K562 (cell line): ENCODE measurements around the gene SPATS1. TPM values are rescaled to one million over a fixed set of nuclear protein-coding genes. Genes with fewer than 3 reads are reported as not detected.

Experiments
- ATAC-seq: fragments of 200-7000 bp; cut with Tn5 transposase; 3 replicates; pipeline ENCODE4 v1.9.1; 2020; ENCODE audit warnings: moderate library complexity
- BruUV-seq: library from RNA; stranded (reverse); fragments of 400-500 nt; replicated peaks from 2 replicates; lab custom pipeline; 2021; lab: Mats Ljungman, UMichigan
- CTCF ChIA-PET: fragments of 300-600 bp; formaldehyde crosslinking; extraction: SDS; loops from one replicate; lab custom pipeline; 2021; ENCODE audit warnings: low intra/inter-chr PET ratio; lab: Yijun Ruan, JAX
- POLR2A ChIA-PET: fragments of 300-600, 350-650 bp; sonication (Branson Sonifier 250); formaldehyde crosslinking; extraction: SDS; loops from one replicate; lab custom pipeline; 2021; ENCODE audit warnings: antibody characterized with exemption, inconsistent platforms; lab: Yijun Ruan, JAX
- DNase-seq, 4 experiments: peaks; one replicate each; pipeline versions ENCODE4 v3.0.0 to v3.0.0-alpha.2; 2011 to 2018; ENCODE audit warnings: low spot score in 3 of 4, mixed read lengths in 3 of 4; ENCODE audit errors: extremely low read depth in 1 of 4
- FAIRE-seq: peaks from 2 replicates; lab custom pipeline; 2011; peaks lifted over from hg19 to GRCh38; lab: Jason Lieb, UNC
- H2AFZ ChIP-seq: 2 replicates; pipeline ENCODE4 v1.6.0; 2011; ENCODE audit warnings: low read depth, low read length, control low read depth, inconsistent platforms
- H3K27ac ChIP-seq: fragments of 200-600 bp; 3 replicates; pipeline ENCODE4 v1.8.0; 2011; ENCODE audit warnings: low read depth, mild to moderate bottlenecking, control low read depth, inconsistent platforms, low read length, moderate library complexity, mixed read lengths; ENCODE audit errors: extremely low read depth
- H3K27me3 ChIP-seq, 2 experiments: fragments of 300-600 bp in 1 of 2; 2 replicates in 1 of 2; 3 replicates in 1 of 2; pipeline versions ENCODE4 v1.6.0 to v1.8.0; 2011; ENCODE audit warnings: inconsistent platforms in 2 of 2, low read length in 2 of 2, mild to moderate bottlenecking in 1 of 2, mixed read lengths in 1 of 2, moderate library complexity in 1 of 2; ENCODE audit not compliant: control insufficient read depth in 2 of 2, insufficient read depth in 2 of 2
- H3K36me3 ChIP-seq: fragments of 300-600 bp; 3 replicates; pipeline ENCODE4 v1.8.0; 2011; ENCODE audit warnings: mild to moderate bottlenecking, low read length, inconsistent platforms; ENCODE audit not compliant: control insufficient read depth, insufficient read depth
- H3K4me1 ChIP-seq, 2 experiments: fragments of 200-600 bp in 1 of 2; replicated peaks in 1 of 2; 2 replicates in 1 of 2; 3 replicates in 1 of 2; pipeline versions ENCODE4 v1.5.1 to v1.8.0; 2011; ENCODE audit warnings: inconsistent platforms in 2 of 2, low read length in 2 of 2, mild to moderate bottlenecking in 1 of 2, mixed read lengths in 1 of 2, moderate library complexity in 1 of 2; ENCODE audit not compliant: control insufficient read depth in 2 of 2, insufficient read depth in 2 of 2
- H3K4me2 ChIP-seq: 2 replicates; pipeline ENCODE4 v1.6.1; 2011; ENCODE audit warnings: low read length, control low read depth, inconsistent platforms, mixed read lengths; ENCODE audit not compliant: insufficient read depth
- H3K4me3 ChIP-seq: fragments of 200-600 bp; sonication (generic), shearing (Covaris generic); 2 replicates; pipeline ENCODE4 v1.5.1; 2016; ENCODE audit warnings: control low read depth, inconsistent platforms
- H3K79me2 ChIP-seq: fragments of 200-600 bp; 3 replicates; pipeline ENCODE4 v1.8.0; 2011; ENCODE audit warnings: low read length, inconsistent platforms; ENCODE audit not compliant: control insufficient read depth, insufficient read depth
- H3K9ac ChIP-seq, 2 experiments: 2 replicates each; pipeline versions ENCODE4 v1.6.0 to v1.6.1; 2011; ENCODE audit warnings: low read depth in 2 of 2, low read length in 2 of 2, control low read depth in 1 of 2, inconsistent platforms in 1 of 2, mild to moderate bottlenecking in 1 of 2, mixed read lengths in 1 of 2; ENCODE audit not compliant: insufficient read depth in 1 of 2
- H3K9me1 ChIP-seq: one replicate; pipeline ENCODE4 v1.6.0; 2011; ENCODE audit warnings: inconsistent platforms, mild to moderate bottlenecking, low read length, moderate library complexity; ENCODE audit not compliant: control insufficient read depth, insufficient read depth
- H3K9me3 ChIP-seq: replicated peaks from 2 replicates; pipeline ENCODE4 v1.5.1; 2011; ENCODE audit warnings: low read depth, low read length, inconsistent platforms; ENCODE audit not compliant: control insufficient read depth, insufficient read depth
- H4K20me1 ChIP-seq: replicated peaks from 2 replicates; pipeline ENCODE4 v1.6.1; 2011; ENCODE audit warnings: low read length, inconsistent platforms, mixed read lengths; ENCODE audit not compliant: control insufficient read depth, insufficient read depth
- ATF4 ChIP-seq: fragments of 450-650 bp; formaldehyde crosslinking; IDR thresholded peaks from 2 replicates; pipeline ENCODE4 v1.4.0; 2022; ENCODE audit warnings: mild to moderate bottlenecking, moderate library complexity
- ELF2 ChIP-seq: fragments of 250-450 bp; sonication (Bioruptor Pico); IDR thresholded peaks from 2 replicates; pipeline ENCODE4 v1.5.0; 2021; ENCODE audit warnings: mild to moderate bottlenecking
- ELF4 ChIP-seq: fragments of 450-650 bp; formaldehyde crosslinking; IDR thresholded peaks from 2 replicates; pipeline ENCODE4 v1.4.0; 2022; ENCODE audit warnings: missing genetic modification characterization
- GATAD2B ChIP-seq: fragments of 450-650 bp; IDR thresholded peaks from 2 replicates; pipeline ENCODE4 v1.6.1; 2017; ENCODE audit warnings: mild to moderate bottlenecking, borderline replicate concordance
- MNT ChIP-seq, 2 experiments: fragments of 450-650 bp; conservative IDR thresholded peaks; 2 replicates each; pipeline ENCODE4 v1.6.1; 2017; ENCODE audit warnings: mild to moderate bottlenecking in 2 of 2, moderate library complexity in 2 of 2
- MYNN ChIP-seq, 2 experiments: sonication (generic); formaldehyde crosslinking in 1 of 2; IDR thresholded peaks; 2 replicates each; pipeline versions ENCODE4 v1.5.0 to v1.6.1; 2016 to 2020; ENCODE audit warnings: antibody characterized with exemption in 1 of 2, missing genetic modification reagents in 1 of 2
- NFATC3 ChIP-seq: fragments of 450-650 bp; IDR thresholded peaks from 2 replicates; pipeline ENCODE4 v1.6.1; 2017; ENCODE audit warnings: mild to moderate bottlenecking
- POLR2A ChIP-seq: fragments of 450-650 bp; conservative IDR thresholded peaks from 2 replicates; pipeline ENCODE4 v1.6.1; 2016
- POLR2AphosphoS2 ChIP-seq: IDR thresholded peaks from 2 replicates; pipeline ENCODE4 v1.6.1; 2012; ENCODE audit warnings: low read length, improper control_type of control experiment
- SAFB2 ChIP-seq: fragments of 200-400 bp; formaldehyde crosslinking; IDR thresholded peaks from 2 replicates; pipeline ENCODE4 v1.6.1; 2018; ENCODE audit warnings: borderline replicate concordance, low read length, low read depth, moderate library complexity; ENCODE audit not compliant: severe bottlenecking
- SIN3B ChIP-seq: fragments of 450-650 bp; IDR thresholded peaks from 2 replicates; pipeline ENCODE4 v1.6.1; 2017; ENCODE audit warnings: low read depth, mild to moderate bottlenecking, moderate library complexity
- TAL1 ChIP-seq: fragments of 450-650 bp; IDR thresholded peaks from 2 replicates; pipeline ENCODE4 v1.6.1; 2016; ENCODE audit warnings: mild to moderate bottlenecking
- TCF7 ChIP-seq: sonication (generic); IDR thresholded peaks from 2 replicates; pipeline ENCODE4 v1.6.1; 2016; ENCODE audit warnings: antibody characterized with exemption, borderline replicate concordance
- TSC22D4 ChIP-seq: fragments of 450-650 bp; IDR thresholded peaks from 2 replicates; pipeline ENCODE4 v1.6.1; 2016; ENCODE audit warnings: missing genetic modification characterization, missing biosample characterization, control low read depth
- ZFX ChIP-seq: sonication (generic); formaldehyde crosslinking; IDR thresholded peaks from 2 replicates; pipeline ENCODE4 v1.8.0; 2022; ENCODE audit warnings: mild to moderate bottlenecking, missing genetic modification reagents, moderate library complexity
- ZNF282 ChIP-seq: sonication (generic); formaldehyde crosslinking; IDR thresholded peaks from 2 replicates; pipeline ENCODE4 v1.8.1; 2023; ENCODE audit warnings: missing genetic modification reagents
- ZNF589 ChIP-seq: fragments of 200-800 bp; sonication (Bioruptor generic); IDR thresholded peaks from 2 replicates; pipeline ENCODE4 v1.6.1; 2016; ENCODE audit warnings: low read depth, missing genetic modification characterization, missing compliant biosample characterization
- ZNF655 ChIP-seq: fragments of 250-450 bp; sonication (Bioruptor Pico); IDR thresholded peaks from 2 replicates; pipeline ENCODE4 v1.5.0; 2021
- WGBS: fragments of 100-300 bp; shearing (Covaris generic); methylation state at CpG from one replicate; pipeline ENCODE4 v1.1.6; 2016; ENCODE audit warnings: low coverage, mixed read lengths; ENCODE audit not compliant: insufficient coverage; ENCODE audit errors: missing lambda C conversion rate; 5-methylcytosine and 5-hydroxymethylcytosine counted together
- in situ Hi-C: fragments of 300-500 bp; cut with MboI; formaldehyde crosslinking; loops from 4 replicates; pipeline ENCODE4 v1.15.0; 2018; ENCODE audit warnings: inconsistent platforms, mixed read lengths
- intact Hi-C: fragments of 100-400 bp; cut with micrococcal nuclease; formaldehyde crosslinking; loops from 2 replicates; pipeline ENCODE4 v1.14.2; 2022
- polyA plus RNA-seq, 8 experiments: library from polyadenylated mRNA; depleted of rRNA in 4 of 8; stranded (reverse) in 5 of 8; unstranded in 3 of 8; fragments of >200 nt; fragmentation: Nextera tagmentation in 2 of 8; fragmentation: Illumina TruSeq in 1 of 8; extraction: Ambion mirVana in 2 of 8; extraction: Trizol in 1 of 8; gene quantifications; 2 replicates each; pipeline versions ENCODE4 v1.2.1 to v1.2.3, GENCODE V29; 2011 to 2014; ENCODE audit warnings: inconsistent platforms in 1 of 8, missing spikeins in 1 of 8
- total RNA-seq, 7 experiments: library from RNA; depleted of rRNA in 6 of 7; stranded (reverse); fragments of >200 nt in 6 of 7; fragmentation: Illumina TruSeq in 2 of 7; extraction: Trizol in 2 of 7; gene quantifications; 2 replicates each; pipeline versions ENCODE4 v1.2.1 to v1.2.3, GENCODE V29; 2011 to 2021; ENCODE audit warnings: low replicate concordance in 1 of 7

SPATS1 gene
- total and polyA plus RNA-seq, 9 of the 15 experiments (the other 6 are each of a cell fraction or from before 2014, with no cell fraction given), result not detected

GRCh38 chr6:44298055-44298803, 44.2 kb upstream of the SPATS1 start:
- H3K27ac ChIP-seq, result no peak overlapping the region
- H3K9ac ChIP-seq, result peak overlapping the region in 1 of 2 experiments; percentile 84; a peak in 2 of 4 replicates
- no TSS peak for BruUV-seq
- H3K9me1 ChIP-seq, result no peaks in the 10 kb centered on the region
- DNase-seq (no peak), FAIRE-seq (peak; percentile 32), ATAC-seq (peak; percentile 34)
- no peak overlapping the region for H2AFZ ChIP-seq
- H3K4me3 ChIP-seq, result peak overlapping the region; percentile 36; the same call in 1 of the 2 replicates
- POLR2A ChIA-PET, result interaction anchor here (0.5 to 8.7 kb wide), 7 partner anchors 10 to 241 kb away, joined by 3 to 116 read pairs (median 4); partner anchors contain the start of gene AARS2
- WGBS, result 60% methylated on average over 20 of the region's 20 CpGs
- peak overlapping the region; percentile 46 for H3K4me2 ChIP-seq
- intact Hi-C loops, result no loop called here
- in situ Hi-C loops, result no loop called here
- H3K27me3 ChIP-seq, result peaks cover 30 to 35% of the 10 kb centered on the region in 2 experiments; a peak in 4 of 5 replicates
- CTCF ChIA-PET, result interaction anchor here (0.6 kb wide), 1 partner anchor 30 kb away, joined by 3 read pairs; no protein-coding TSS in a partner anchor
- peaks cover 0 to 16% of the 10 kb centered on the region in 2 experiments; a peak in 4 of 5 replicates for H3K4me1 ChIP-seq
- peaks cover 9% of the 10 kb centered on the region; the same call in 1 of the 2 replicates for H4K20me1 ChIP-seq
- no peaks in the 10 kb centered on the region for H3K9me3 ChIP-seq
- H3K79me2 ChIP-seq, result no peaks in the 10 kb centered on the region
- H3K36me3 ChIP-seq, result peaks cover 32% of the 10 kb centered on the region; the same call in 2 of the 3 replicates
- TF ChIP-seq POLR2A, result peak; percentile 41
- TF ChIP-seq TAL1, result no peak
- TF ChIP-seq MNT (conservative IDR thresholded peaks at IDR 0.05), result no peak
- TF ChIP-seq ATF4 (CRISPR knock-in tag), result no peak
- TF ChIP-seq SAFB2, result no peak
- no peak for TF ChIP-seq TSC22D4 (tag)
- no peak for TF ChIP-seq ZNF589
- TF ChIP-seq GATAD2B, result no peak
- TF ChIP-seq SIN3B, result no peak
- TF ChIP-seq ELF4 (CRISPR knock-in tag), result no peak
- 0 out of 2 replicates have a peak, but pooled peaks have one; percentile 27 for TF ChIP-seq POLR2AphosphoS2
- TF ChIP-seq NFATC3, result no peak
- TF ChIP-seq TCF7, result no peak
- TF ChIP-seq ZNF282, result no peak
- TF ChIP-seq ZFX (CRISPR knock-in tag), result no peak
- TF ChIP-seq MYNN (IDR thresholded peaks at IDR 0.05), result 0 out of 2 replicates have a peak, but pooled peaks have one; percentile 11
- no peak for TF ChIP-seq MYNN (CRISPR knock-in tag; IDR thresholded peaks at IDR 0.05)
- no peak for TF ChIP-seq ZNF655
- no peak for TF ChIP-seq ELF2
